GM18861 (cell line): ENCODE measurements around the gene HAT1.
"Not testable (repeated sequence)": the region's sequence is repeated elsewhere in the genome, so short reads cannot be mapped to it uniquely, and the experiment has no call there.

ENCODE experiments used
- ATAC-seq: cut with Tn5 transposase; IDR thresholded peaks from one replicate; pipeline ENCODE4 v1.9.1; 2021; ENCODE audit not compliant: unreplicated experiment

Gene HAT1, protein sequence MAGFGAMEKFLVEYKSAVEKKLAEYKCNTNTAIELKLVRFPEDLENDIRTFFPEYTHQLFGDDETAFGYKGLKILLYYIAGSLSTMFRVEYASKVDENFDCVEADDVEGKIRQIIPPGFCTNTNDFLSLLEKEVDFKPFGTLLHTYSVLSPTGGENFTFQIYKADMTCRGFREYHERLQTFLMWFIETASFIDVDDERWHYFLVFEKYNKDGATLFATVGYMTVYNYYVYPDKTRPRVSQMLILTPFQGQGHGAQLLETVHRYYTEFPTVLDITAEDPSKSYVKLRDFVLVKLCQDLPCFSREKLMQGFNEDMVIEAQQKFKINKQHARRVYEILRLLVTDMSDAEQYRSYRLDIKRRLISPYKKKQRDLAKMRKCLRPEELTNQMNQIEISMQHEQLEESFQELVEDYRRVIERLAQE

DNA sequence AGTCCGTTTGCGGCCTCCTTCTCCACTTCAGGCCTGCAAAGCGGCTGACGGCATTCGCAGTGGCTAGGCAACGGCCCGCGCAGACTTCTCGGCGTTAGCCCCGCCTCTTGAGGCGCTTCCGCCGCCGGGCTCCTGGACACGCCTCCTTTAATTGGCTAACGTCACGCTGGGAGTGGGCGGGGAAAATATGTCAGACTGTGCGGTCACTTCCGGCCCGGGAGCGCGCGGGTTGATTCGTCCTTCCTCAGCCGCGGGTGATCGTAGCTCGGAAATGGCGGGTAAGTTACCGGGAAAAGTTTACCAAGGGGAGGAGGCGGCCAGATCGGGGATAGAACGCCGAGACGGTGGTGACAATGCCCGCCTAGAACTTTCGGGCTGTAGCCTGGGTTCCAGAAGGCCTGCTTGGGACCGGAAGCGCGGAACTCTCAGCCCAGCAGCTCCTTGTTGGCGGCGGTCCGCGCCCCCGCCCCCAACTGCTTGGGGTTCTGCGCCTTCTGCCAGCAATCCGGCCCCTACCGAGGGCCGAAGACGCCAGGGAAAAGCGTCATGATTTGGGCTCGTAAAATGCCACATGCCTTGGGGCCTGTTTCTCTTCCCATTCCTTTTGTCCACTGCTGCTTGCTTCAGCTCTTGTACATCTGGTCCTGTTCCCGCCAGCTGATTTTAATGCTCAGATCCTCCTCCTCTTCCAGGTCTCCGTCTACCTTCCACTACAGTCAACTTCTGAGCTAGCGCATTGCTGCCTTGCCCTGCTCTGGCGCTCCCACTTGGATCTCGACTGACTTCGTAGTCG lies at the start of gene HAT1:
TSS of gene HAT1 (plus strand) at position 232 of the 793 bp plus-strand sequence. CDS start at position 272, 40 bp downstream.
- peak; percentile 94 for ATAC-seq

DNA sequence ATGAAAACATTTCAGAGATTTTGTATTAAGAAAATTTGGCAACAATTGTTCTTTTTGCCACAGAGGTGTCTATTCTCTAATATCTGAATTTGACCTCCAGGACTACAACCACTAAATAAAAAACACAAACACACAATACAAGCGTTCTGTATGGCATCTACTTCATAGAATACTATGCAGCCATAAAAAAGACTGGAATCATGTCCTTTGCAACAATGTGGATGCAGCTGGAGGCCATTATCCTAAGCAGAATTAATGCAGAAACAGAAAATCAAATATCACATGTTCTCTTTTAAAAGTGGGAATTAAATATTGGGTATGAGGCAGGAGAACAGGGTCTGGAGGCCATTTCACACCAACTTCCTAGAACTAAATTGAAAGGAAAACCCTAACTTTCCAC lies 47.7 kb upstream of the HAT1 start:
- ATAC-seq = no peak

DNA sequence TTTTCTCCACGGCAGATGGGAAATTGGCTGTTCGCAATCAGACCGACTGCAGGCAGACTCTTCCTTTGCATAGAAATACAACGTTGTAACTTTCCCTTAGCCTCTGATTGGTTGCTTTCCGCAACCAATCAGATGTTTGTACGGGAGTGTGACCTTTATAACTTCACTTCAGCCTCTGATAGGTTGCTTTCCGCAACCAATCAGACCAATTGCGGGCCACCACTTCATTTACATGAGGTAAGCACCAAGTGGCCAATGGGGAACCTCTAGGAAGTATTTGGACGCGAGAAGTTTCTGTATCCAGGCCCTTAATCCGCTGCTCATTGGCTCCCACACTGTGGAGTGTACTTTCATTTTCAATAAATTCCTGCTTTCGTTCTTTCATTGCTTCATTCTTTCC lies 47.3 kb upstream of the HAT1 start:
- ATAC-seq = no peak

DNA sequence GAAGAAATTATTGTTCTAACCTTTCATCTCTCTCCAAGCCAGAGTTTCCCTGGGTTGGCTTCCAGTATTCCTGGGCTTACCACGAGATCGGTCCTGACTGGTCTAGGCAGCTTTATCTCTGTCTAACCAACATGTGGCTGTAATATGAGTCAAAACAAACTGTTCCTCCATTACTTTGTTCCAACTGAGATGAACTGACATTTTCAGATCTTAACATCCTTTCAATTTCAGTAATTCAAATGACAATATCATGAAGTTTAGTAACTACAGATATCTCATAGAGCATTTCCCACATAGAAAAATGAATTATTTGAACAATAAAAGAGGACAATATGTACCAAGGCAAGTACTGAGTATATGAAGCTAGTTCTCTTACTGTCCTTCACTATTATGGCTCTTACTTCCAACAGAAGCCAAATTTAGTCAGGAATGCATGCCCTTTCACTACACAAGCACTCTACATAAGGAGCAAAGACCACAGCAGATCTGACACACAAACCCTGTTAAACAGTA lies 43.7 kb upstream of the HAT1 start:
- no peak for ATAC-seq

DNA sequence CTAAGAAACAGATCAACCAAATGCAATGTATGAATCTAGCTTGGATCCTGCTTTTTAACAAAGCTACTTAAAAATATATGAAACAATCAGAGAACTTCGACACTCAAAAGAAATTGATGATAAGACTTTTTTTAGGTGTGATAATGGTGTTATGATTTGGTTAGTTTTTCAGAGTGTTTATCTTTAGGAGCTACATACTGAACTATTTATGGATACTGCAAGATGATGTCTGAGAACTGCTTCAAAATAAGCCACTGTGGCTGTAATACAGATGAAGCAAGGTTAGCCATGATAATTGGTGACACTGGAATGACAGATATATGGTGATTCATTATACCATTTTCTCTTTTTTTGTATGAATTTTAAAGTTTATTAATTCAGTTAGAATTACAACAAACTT lies 42.4 kb upstream of the HAT1 start:
- ATAC-seq = no peak

DNA sequence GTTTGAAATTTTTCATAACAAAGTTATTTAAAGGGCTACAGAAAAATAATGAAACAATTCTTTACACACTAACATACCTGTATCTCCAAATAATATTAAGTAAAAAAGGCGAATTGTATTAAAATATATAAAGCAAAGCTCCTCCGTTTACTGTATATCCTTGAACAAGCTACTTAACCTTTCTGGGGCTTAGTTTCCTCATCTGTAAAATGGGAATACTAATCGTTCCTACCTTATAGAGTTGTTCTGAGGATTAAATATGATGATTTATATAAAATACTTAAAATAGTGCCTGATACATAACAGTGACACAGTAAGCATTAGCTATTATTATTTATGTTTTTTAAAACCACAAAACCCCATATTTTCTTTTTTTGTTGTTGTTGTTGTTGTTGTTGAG lies 41.5 kb upstream of the HAT1 start:
- ATAC-seq = no peak

DNA sequence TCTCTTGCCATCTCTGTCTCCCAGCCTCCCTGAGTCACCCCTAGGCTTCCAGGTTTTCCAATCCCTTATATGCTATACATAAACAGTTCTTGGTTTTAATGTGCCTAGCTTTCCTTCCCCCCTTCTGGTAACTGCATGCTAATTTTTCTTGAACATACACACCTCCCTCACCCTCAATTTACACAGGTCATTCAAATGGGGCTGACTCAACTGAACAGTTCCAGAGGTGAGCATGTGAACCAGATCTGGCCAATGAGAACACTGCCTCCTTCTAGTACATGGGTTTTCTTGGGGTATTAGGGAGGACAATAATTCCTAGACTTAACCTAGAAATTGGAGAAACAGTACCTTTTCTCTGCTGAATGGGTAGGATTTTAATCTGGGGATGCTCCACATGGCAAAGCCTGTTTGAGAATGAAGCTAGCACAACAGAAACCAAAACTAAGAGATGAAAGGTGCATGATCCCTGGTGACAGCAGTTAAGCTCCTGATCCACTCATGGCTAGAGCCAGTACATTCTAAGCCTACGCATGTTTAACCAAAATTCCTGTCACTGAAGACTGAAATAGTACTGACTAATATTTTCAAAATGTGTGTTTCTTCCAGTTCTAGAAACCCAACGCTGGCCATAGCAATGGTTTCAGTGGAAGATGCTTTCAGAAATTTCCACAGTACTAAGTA lies 40.0 kb upstream of the HAT1 start:
- ATAC-seq = no peak

DNA sequence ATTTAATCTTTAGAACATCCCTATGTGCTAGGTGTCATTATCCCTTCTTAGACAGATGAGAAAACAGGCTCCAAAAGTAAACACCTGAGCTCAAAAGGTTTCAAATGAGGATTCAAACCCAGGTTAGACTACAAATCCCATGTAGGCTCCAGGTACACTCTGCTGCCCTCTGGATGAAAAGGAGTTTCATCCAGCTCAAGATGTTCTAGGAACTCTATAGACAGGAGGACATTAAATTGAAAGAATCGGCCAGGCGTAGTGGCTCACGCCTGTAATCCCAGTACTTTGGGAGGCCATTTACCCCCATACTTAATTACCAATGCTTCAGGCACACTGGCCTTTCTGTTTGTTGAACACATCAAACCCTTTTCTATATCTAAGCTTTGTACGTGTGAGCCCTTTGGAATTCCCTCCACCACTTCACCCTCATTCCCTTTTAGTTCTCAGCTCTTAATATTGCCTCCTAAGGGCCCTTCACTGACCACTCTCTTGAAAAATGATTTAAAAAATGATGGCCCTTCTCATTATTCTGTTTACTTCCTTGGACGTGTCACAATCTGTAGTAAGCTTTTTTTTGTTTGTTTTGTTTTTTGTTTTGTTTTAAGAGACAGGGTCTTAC lies 38.9 kb upstream of the HAT1 start:
- ATAC-seq = no peak

DNA sequence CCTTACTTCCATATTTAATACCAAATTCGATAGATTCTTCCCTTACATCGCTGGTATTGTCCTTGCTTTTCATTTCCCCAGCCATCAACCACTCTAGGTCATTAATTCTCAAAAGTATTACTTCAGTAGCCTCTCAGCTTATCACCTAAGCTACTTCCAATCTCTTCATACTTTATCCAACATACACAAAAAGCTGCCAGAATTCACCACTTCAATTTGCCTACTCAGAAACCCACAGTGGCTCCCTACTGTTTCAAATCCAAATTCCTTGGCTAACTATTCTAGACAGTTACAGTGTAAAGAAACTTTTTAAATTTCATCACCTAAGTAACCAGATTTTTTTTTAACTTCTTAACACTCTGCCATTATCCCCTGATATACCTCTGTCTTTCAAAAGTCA lies 32.9 kb upstream of the HAT1 start:
- ATAC-seq = no peak

DNA sequence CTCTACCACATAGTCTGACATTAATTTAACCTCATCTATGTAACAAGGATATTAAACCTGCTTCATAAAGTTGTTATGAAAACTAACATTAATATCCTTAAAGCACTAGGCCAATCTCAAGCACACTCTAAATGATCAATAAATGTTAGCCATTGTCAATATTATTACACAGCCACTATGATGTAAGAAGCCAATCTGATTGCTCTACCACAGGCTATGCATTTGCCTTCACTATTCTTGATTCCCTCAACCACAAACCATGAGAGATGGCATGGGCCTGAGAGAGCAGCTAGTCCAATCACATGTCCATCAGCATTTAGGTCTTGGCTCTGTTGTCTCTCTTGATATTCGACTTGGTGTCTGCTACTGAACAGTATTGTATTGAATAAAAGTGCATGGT lies 32.5 kb upstream of the HAT1 start:
- ATAC-seq = no peak

DNA sequence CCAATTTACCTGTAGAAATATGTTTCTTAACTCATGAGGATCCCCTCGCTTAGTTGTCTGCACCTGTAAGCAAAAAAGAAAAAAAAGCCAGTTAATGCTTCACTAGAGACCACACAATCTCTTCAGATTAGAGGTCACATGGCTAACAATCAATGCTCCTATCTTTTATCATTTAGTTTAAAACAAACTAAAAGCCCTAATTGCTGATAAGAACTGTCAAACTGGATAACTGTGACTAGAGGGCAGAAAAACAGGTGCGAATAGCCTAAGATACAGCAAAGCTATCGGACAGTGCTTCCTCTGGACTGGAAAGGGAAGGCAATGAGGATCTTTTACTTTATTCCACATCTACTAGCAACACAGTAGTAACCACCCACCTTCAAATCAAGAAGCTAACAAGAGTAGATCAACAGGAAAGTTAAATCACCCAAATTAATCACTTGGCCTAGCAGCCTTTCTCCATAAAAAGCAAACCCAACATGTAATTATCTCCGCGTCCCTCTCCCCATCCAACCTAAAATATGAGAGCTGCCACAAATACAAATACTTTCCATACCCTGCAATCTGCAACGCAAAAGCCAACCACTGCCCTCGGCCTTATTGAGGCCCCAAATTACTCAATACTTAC lies 29.0 kb upstream of the HAT1 start:
- no peak for ATAC-seq

DNA sequence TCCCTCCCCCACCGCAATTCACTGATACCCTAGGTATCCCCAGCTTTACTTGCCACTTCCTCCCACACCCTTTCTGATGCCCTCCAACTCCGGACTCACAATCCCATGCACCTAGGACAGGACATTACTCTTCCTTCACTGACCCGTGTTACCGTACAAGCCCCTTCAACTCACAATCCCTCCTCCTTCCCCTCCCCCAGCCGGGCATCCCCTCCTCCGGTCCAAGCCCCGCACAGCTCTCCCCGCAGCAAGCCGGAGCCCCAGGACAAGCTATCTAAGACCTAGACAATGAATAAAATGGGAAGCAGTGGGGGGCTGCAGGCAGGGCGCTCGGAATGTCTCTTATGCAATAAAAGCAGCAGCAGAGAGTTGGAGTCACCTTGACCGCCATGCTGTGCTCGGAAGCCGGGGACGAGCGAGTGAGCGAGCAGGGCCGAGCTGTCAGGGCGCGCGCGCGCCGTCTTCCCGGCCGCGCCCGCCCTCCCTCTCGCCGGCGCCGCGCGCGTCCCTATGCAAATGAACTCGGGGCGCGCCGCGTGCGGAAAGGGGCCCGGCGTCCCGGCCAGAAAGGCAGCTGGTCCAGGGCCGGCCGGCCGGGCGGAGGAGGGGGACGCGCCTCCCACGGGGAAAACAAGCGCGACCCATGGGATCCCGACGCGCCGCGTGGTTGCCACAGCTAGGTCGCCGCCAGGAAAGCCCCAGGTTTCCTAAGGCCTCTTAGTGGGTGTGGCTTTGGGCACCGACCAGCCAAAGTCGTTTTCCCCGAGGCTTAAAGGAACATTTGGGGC lies 28.2 kb upstream of the HAT1 start, which contains the start of gene SLC25A12:
TSS of gene SLC25A12 (minus strand) at position 421 of the 788 bp plus-strand sequence. CDS start at position 391, 30 bp downstream.
- ATAC-seq = peak; percentile 87

DNA sequence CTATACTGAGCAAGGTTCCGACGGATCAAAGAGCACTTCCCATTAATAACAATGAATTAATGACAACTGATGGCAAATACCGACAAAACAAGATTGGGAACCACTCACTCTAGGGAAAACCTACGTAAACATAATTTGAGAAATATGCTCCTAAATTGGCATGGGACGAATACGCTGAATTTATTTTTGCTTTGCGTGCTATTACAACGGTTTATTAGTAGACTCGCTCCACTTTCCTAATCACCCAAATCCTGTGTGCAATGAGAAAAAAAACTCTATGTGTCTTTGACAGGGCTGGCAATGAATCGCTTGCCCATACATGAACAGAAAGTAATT lies 27.7 kb upstream of the HAT1 start:
- no peak for ATAC-seq

DNA sequence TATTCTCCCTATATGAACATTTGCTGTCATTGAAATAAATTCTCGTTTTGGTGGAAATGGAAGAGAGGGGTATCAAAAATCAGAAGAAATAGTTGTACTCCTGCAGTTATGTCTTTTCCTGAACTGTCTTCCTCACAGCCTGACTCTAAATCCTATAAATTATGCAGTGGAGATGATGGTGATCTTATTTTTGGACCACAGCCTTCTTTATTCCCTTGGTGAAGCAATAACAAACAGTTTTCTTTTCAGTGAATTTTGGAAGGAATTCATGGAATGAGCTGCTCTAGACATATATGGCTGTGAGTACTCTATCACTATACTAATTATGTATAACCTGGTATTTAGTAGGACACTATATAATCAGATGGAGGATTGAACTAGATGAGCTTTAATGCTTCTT lies 26.5 kb upstream of the HAT1 start:
- ATAC-seq = no peak

DNA sequence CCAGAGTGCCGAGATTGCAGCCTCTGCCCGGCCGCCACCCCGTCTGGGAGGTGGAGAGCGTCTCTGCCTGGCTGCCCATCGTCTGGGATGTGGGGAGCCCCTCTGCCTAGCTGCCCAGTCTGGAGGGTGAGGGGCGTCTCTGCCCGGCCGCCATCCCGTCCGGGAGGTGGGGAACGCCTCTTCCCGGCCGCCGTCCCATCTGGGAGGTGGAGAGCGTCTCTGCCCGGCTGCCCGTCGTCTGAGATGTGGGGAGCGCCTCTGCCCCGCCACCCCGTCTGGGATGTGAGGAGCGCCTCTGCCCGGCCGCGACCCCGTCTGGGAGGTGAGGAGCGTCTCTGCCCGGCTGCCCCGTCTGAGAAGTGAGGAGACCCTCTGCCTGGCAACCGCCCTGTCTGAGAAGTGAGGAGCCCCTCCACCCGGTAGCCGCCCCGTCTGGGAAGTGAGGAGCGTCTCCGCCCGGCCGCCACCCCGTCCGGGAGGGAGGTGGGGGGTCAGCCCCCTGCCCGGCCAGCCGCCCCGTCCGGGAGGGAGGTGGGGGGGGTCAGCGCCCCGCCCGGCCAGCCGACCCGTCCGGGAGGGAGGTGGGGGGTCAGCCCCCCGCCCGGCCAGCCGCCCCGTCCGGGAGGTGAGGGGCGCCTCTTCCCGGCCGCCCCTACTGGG lies 22.5 kb upstream of the HAT1 start:
- ATAC-seq = not testable (repeated sequence)

DNA sequence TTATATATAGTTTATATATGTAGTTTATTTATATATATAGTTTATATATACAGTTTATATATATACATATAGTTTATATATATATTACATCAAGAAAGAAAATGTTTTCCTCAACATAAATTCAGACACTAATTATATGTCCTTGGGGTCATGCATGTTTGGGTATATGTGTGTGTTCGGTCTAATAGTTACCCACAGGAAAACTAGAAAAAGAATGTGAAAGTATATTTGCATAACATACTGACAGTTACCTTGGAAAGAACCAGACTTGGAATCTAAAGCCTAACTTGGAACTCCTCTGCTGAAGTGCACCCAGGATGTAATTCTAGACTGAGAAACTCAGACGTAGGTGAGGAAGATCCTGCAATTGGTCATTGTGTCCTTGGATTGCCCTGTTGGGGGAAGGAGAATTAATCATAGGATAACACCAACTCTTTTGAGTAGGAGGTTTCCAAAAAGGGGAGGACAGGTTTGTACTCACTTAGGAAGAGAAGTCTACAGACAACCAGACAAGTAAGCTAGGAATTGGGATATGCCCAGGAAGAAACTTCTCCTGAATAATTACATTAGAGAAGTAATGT lies 19.3 kb upstream of the HAT1 start:
- no peak for ATAC-seq

DNA sequence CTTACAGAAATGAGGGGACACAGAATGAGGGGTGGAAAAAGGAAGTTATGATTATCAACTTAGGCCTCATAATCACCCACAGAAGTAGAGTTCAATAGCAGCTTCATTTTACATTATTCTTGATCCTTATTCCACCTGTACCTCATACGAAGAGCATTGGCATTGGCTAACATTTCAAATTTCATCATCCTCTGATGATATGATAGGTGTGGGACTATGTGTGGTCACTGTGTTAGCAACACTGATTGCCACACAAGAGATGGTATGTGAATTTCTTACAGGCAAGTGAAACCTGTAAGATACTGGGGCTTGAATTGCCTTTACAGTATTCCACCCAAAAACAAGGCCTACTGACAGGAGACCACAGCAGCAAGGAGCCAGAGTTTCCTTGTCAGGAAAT lies 14.0 kb upstream of the HAT1 start:
- no peak for ATAC-seq

DNA sequence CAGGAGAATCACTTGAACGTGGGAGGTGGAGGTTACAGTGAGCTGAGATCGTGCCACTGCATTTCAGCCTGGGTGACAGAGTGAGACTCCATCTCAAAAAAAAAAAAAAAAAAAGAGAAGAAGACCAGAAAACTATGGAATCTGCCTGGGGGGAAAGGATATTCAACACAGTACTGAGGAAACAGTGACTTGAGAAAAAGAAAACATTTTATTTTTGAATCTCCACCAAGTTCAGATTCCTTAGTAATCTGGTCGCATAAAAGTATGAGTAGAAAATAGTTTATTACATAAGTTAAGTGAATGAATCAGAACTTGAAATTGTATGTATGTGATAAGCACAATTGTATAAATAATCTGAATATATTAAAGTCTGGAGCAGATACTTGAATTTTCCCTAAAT lies 13.0 kb upstream of the HAT1 start:
- no peak for ATAC-seq

DNA sequence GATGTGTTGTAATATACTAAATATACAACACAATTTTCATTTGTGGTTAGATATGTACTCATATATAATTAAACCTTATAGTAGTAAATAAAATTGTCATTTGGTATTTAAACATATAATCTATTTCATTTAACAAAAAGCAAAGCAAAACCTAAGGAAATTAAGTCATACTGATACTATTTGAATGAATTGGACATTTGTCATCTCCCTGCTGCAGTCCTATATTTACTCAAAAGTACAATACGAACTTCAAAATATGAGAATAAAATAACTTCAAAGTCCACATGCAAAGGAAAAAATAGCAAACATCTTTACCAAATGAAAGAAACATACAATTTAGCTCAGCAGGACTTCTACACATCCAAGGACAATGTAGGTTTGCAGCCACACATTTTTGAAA lies 11.8 kb upstream of the HAT1 start:
- no peak for ATAC-seq
